HG03135 (cell line): ENCODE results near the gene ANXA6.
A peak's percentile ranks its signal among the peaks of the same experiment; 100 is the strongest.

ENCODE experiments used
- ATAC-seq: cut with Tn5 transposase; IDR thresholded peaks from one replicate; pipeline ENCODE4 v1.9.1; 2021; ENCODE audit warnings: mild to moderate bottlenecking, moderate library complexity; ENCODE audit not compliant: unreplicated experiment

The ANXA6 gene

GRCh38 chr5:151085517-151086041, 72.0 kb downstream of the ANXA6 start:
- no peak for ATAC-seq

DNA sequence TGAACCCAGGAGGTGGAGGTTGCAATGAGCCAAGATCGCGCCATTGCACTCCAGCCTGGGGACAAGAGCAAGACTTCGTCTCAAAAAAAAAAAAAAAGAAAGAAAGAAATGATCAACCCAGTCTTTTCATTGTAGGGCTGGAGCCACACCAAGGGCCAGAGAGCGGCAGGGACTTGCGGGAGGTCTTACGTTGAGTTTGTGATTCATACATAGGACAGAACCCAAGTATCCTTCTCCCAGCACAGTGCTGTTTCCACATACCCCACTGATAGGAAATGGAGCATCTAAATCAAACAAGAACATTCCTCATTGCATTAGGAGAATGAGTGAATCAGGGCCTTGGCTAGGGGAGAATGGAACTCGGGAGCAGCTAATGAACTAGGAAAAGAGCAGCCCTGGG, 73.2 kb downstream of the ANXA6 start:
- ATAC-seq: no peak

DNA sequence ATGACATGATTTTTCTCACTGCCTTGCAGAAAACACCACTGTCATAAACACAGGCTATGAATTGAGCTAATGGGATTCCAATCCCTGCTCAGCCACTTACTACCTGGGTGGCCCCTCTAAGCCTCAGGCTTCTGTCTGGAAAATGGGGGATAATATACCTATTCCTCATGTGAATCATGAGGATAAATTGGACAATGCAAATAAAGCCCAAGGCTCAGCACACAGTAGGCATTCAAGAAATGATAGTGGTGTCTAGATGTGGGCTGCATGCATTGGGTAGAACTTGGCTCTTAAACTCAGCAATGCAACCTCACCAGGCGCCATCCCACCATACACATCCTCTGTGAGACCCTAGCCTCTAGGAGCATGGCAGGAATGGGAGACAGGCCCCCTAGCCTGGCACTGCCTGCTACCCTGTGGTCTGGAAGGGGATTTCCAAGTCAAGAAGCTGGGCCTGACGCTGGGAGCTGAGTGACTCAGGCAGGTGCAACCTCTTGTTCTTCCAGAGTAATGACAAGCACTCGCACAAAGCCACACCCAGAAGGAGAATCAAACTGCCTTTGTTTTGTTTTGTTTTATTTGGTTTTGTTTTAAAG, 74.4 kb downstream of the ANXA6 start:
- no peak for ATAC-seq

DNA sequence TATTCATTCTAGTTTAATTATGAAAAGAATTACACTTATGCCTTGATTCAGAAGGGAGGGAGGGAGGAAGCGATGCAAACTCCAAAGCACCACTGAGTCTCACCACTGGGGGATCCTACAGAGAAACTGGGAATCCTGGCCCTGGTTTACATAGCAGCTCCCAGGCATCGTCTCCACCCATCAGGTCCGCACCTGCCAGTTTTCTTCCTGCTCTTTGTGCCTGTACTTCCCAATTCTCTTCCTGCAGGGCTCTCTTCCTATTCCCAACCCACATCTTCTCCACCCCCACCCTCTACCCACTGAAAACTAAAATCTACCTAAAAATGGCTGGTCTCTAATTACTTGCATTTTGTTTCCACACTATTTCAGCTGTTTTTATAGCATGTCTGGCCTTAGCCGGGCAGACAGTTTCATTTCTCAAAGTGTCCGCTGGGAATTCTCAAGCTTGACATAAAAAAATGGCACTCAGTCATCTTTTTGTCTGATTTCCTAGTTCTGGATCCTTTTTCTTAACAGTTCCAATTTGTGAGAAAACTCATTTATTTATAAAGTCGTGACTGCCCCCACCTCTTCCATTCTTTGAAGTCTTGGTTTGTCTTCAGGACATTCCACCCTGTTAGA, 75.2 kb downstream of the ANXA6 start:
- no peak for ATAC-seq

- ATAC-seq: no peak
Observed at GRCh38 chr5:151081431-151082281, 75.9 kb downstream of the ANXA6 start.

GRCh38 chr5:151080613-151081430, 76.8 kb downstream of the ANXA6 start, which contains the start of gene TNIP1:
TSS of gene TNIP1 (minus strand) at chr5:151081034. CDS start at chr5:151065095, 15,939 bp downstream.
- ATAC-seq: peak; percentile 85

GRCh38 chr5:151079838-151080612, 77.6 kb downstream of the ANXA6 start:
- ATAC-seq: no peak

DNA sequence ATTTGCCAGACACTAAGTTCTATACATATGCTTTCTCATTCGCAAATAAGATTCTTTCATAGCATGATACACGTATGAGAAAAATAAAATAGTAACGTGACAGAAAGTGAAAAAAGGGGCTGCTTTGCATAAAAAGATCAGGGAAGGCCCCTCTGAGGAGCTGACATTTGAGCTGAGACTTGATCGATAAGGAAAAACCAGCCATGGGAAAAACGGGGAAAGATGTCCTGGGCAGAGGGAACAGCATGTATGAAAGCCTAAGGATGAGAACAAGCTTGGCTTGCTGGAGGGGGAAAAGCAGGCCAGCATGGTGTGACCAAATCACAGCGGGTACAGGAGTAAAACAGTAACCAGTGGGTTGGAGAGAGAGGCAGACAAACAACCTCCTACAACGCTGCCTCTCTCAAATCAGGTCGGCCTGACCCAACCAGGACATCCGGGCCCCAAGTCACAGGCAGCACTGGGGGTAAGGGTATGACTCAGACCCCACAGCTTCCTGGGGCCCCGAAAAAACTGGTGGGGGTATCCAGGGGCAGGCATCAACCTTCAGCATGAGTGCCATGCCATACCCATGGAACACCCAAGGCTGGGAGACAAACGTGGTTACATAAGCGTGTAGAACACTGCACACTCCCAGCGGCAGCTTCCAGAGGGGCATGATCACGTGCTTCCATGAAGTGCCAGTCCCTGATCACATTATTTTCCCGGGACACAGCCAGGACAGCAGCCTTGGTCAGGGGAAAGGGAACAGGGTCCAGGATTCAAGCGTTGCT, 78.9 kb downstream of the ANXA6 start:
- ATAC-seq: peak; percentile 45

DNA sequence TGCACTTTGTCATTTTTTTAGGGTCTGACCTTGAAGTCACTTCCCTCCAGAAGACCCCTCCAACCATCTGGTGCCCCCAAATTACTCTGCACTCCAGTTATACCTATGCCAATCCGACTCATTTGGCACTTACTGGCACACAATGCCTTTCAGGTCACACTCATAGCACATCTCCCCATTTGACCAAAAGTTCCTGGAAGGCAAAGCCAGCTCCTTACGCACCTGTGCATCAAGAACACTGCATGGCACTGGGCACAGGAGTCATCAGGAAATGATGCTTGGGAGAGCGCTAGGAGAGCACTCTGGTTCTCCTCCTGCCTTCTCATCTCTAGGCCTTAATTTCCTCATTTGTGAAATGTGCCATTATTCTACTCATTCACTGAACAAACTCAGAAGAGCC, 79.6 kb downstream of the ANXA6 start:
- ATAC-seq: no peak

DNA sequence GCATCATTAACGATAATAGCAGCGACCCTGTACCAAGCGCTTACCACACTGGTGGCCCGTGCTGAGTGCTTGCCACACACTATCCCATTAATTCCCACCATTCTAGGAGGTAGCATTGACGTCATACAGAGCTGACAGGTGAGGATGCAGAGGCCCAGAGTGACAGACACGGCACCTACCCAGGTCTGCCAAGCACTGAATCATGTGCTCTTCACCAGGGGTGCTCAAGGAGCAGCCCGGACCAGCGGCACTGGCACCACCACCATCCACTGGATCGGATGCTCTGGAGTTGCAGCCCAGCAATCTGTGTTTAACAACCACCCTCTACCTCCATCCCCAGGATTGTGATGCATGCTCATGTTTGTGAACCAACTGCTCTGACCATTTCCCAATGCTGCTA, 80.2 kb downstream of the ANXA6 start:
- no peak for ATAC-seq

DNA sequence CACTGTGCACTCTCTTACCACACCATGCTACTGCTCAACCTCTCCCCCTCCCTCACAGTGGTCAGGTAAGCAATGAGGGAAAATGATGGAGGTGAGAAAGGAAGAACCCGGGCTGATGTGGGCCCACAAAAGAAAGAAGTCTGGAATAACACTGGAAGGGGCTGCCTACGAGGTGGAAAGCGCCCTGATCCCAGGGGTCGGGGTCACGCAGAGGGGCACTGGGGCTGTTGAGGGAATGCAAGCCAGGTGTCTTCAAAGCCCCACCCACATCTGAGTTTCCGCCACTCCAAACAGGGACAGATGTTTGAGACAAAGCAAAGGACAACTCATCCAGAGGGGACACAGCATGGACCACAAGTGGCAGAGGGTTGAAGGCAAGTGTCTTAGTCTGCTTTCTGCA, 81.0 kb downstream of the ANXA6 start:
- no peak for ATAC-seq

DNA sequence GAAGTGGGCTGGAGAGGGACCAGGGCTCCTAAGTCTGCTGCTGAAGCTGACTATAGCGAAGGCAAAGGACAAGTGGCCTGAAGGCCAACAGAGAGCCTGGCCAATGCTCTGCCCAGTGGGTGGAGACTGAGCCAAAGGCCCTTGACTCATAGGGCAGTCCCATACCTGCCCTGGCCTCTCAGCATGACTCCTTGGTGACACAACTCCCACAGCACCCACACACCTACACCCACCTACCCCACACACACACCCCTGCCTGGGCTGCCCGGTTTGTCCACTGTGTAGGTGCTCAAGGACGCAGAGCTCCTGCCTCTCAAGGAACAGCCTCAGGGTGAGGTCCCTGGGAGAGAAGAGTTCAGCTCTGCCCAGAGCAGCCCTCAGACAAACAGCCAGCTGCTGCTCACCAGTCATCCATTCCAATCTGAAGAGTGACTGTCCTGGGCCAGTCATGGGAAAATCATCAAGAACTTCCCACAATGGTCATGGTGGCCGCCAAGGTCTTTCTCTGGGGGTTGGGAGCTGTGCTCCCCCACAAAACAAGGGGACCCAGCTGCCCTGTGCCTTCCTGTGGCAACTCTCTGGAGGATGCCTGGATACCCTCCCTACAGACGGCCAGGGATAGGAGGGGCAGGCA, 81.8 kb downstream of the ANXA6 start:
- no peak for ATAC-seq

DNA sequence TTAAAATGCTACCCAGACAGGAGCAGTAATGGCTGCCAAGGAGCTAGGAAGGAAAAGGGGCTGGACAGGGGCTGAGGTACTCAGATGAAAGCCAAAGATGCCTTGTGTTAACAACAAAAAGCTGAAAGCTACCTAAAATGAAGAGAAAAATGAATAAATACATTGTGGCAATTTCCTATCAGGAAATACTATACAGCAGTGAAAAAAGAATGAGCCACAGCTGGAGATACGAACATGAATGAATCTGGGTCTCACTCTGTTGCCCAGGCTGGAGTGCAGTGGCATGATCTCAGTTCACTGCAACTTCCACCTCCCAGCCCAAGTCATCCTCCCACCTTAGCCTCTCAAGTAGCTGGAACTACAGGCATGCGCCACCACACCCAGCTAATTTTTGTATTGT, 83.0 kb downstream of the ANXA6 start:
- ATAC-seq: no peak

DNA sequence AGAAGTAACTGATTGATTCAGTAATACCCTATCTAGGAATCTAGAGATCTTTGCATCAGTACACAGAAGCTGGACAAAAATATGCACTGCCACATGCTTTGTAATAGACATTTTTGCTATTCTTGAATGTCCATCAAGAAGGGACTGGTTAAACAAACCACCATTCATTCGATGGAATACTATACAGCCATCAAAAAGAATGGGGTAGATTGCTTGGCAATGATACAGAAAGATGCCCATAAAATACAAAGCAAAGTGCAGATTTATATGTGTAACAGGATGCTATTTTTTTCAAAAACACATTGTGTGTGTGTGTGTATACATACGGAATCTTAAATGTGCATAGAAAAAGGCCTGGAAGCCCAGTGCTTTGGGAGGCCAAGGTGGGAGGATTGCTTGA, 84.3 kb downstream of the ANXA6 start:
- ATAC-seq: no peak

DNA sequence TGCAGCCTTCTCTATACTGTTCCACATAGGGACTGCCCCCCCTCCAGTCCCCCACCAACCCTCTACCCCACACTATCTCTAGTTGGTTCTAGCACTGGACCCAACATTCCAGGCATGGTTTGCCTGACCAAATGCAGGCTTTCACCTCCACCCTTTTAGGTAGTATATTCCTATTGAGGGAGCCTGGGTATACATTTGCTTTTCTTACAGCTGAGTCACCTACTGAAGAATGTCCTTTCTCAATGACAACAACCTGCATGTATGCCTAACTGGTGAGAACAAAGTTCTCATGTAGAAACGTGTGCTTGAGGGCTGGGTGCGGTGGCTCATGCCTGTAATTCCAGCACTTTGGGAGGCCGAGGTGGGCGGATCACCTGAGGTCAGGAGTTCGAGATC, 85.0 kb downstream of the ANXA6 start:
- ATAC-seq: no peak

DNA sequence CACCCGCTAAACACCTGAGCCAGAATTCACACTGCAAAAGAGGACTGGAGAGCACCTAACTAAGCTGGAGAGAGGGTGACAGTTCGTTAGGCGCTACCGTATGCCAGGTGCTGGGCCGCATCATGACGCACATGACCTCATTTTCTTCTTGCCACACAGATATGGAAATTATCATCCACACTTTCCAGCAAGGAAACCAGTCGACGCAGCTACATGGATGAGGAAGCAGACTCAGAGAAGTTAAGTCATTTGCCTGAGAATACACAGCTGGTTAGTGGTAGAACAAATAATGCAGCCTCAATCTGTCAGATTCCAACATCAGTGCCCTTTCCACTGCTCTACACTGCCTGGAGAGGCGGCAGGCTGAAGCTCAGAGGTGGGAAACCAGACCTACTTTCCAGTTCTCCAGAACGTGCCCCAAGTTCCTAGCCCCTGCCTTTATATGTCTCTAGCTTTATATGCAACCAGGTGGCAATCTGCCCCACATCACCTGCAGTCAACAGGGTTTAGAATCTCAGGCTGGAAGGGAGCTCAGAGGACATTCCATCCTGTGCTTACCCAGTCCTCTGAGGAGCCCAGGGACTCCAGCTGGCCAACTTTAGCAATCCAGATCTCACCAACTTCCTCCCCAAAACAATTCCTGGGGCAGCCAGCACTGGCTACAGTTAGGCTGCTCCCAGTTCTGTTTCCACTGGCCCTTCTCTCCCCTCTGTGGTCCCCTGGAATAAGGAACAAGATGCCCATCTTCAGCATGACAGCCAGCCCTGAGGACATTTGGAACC, 85.5 kb downstream of the ANXA6 start:
- ATAC-seq: no peak

DNA sequence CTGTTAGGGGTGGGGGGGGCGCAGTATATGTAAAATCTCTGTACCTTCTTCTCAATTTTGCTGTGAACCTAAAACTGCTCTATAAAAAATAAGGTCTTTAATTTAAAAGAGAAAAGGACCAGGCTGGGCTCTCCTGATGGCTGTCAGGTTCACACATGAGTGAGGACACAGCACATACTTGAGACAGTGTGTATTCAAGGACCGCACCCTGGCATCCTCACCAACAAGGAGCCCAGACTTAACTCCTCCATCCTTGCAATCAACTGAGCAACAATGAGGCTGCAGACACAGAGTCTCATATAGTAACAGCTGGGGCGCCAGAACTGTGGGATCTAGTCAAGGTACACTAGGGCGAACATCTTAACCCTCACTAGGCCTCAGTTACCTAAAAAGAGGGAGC, 86.6 kb downstream of the ANXA6 start:
- ATAC-seq: no peak

- no peak for ATAC-seq
Observed at GRCh38 chr5:151070449-151070848, 87.1 kb downstream of the ANXA6 start.
